Hepatocyte (in vitro differentiated cells): ENCODE results near the gene AFAP1L2. TPM values are rescaled to one million over a fixed set of nuclear protein-coding genes. Genes with fewer than 3 reads are reported as not detected.

Experiments used
- DNase-seq: peaks from one replicate; pipeline ENCODE4 v3.0.0-alpha.2; 2016; ENCODE audit warnings: low spot score
- H2AFZ ChIP-seq: fragments of 200-600 bp; sonication (generic); 2 replicates; pipeline ENCODE4 v1.6.0; 2016; ENCODE audit warnings: antibody characterized with exemption, mild to moderate bottlenecking
- H3K27ac ChIP-seq: fragments of 200-600 bp; sonication (generic); 2 replicates; pipeline ENCODE4 v1.5.1; 2016; ENCODE audit warnings: mild to moderate bottlenecking
- H3K27me3 ChIP-seq: fragments of 200-600 bp; sonication (generic); 2 replicates; pipeline ENCODE4 v1.6.1; 2016
- H3K36me3 ChIP-seq: fragments of 200-600 bp; sonication (generic); replicated peaks from 2 replicates; pipeline ENCODE4 v1.5.1; 2016; ENCODE audit warnings: low read depth; ENCODE audit not compliant: insufficient read depth
- H3K4me1 ChIP-seq: fragments of 200-600 bp; sonication (generic); 2 replicates; pipeline ENCODE4 v1.5.1; 2016; ENCODE audit warnings: mild to moderate bottlenecking, moderate library complexity; ENCODE audit not compliant: insufficient read depth
- H3K4me2 ChIP-seq: fragments of 200-600 bp; sonication (generic); 2 replicates; pipeline ENCODE4 v1.6.0; 2016
- H3K4me3 ChIP-seq: fragments of 200-600 bp; sonication (generic); 2 replicates; pipeline ENCODE4 v1.5.1; 2016; ENCODE audit warnings: mild to moderate bottlenecking
- H3K79me2 ChIP-seq: fragments of 200-600 bp; sonication (generic); 2 replicates; pipeline ENCODE4 v1.6.0; 2017; ENCODE audit warnings: mild to moderate bottlenecking
- H3K9me2 ChIP-seq: fragments of 200-600 bp; sonication (generic); replicated peaks from 2 replicates; pipeline ENCODE4 v1.6.0; 2017; ENCODE audit warnings: mild to moderate bottlenecking; ENCODE audit not compliant: insufficient read depth
- H3K9me3 ChIP-seq: fragments of 200-600 bp; sonication (generic); 2 replicates; pipeline ENCODE4 v1.5.1; 2016; ENCODE audit warnings: low read depth, mild to moderate bottlenecking
- H4K20me1 ChIP-seq: fragments of 200-600 bp; sonication (generic); 2 replicates; pipeline ENCODE4 v1.6.0; 2016; ENCODE audit warnings: mild to moderate bottlenecking; ENCODE audit not compliant: insufficient read depth, poor library complexity, severe bottlenecking
- CTCF ChIP-seq: fragments of 200-600 bp; sonication (generic); IDR thresholded peaks from 2 replicates; pipeline ENCODE4 v1.5.1; 2016; ENCODE audit warnings: antibody characterized with exemption, mild to moderate bottlenecking; ENCODE audit not compliant: poor library complexity
- EZH2 ChIP-seq: fragments of 200-600 bp; sonication (generic); IDR thresholded peaks from 2 replicates; pipeline ENCODE4 v1.6.1; 2016; ENCODE audit warnings: antibody characterized with exemption, mild to moderate bottlenecking, borderline replicate concordance
- EZH2phosphoT487 ChIP-seq: fragments of 200-600 bp; sonication (generic); IDR thresholded peaks from one replicate; pipeline ENCODE4 v1.6.1; 2018; ENCODE audit warnings: antibody characterized with exemption, mild to moderate bottlenecking, low read depth, moderate library complexity; ENCODE audit not compliant: unreplicated experiment, severe bottlenecking
- WGBS: methylation state at CpG from one replicate; pipeline ENCODE4 v1.1.6; 2016; ENCODE audit warnings: low lambda C conversion rate; ENCODE audit errors: missing lambda C conversion rate; 5-methylcytosine and 5-hydroxymethylcytosine counted together
- polyA plus RNA-seq: library from polyadenylated mRNA; unstranded; fragments of >200 nt; fragmentation: Nextera tagmentation; extraction: Ambion mirVana; gene quantifications from 2 replicates; pipeline ENCODE4 v1.2.1, GENCODE V29; 2016
- total RNA-seq: library from RNA; depleted of rRNA; stranded (reverse); fragments of >200 nt; gene quantifications from 2 replicates; pipeline ENCODE4 v1.2.3, GENCODE V29; 2014

The AFAP1L2 gene
- total and polyA plus RNA-seq, 2 experiments from 2014 or later = 6.1 to 9.6 TPM

- TF ChIP-seq EZH2 = no peak
- TF ChIP-seq CTCF = no peak
- no peak for TF ChIP-seq EZH2phosphoT487
- WGBS = 71% methylated on average over 10 of the region's 10 CpGs
- Histone ChIP-seq H4K20me1 (no peaks in the 10 kb centered on the region), H3K79me2 (no peaks in the 10 kb centered on the region), H3K27ac (no peak overlapping the region), H3K9me2 (no peaks in the 10 kb centered on the region), H3K4me3 (no peak overlapping the region), H3K9me3 (no peaks in the 10 kb centered on the region), H3K27me3 (no peaks in the 10 kb centered on the region), H3K36me3 (no peaks in the 10 kb centered on the region), H2AFZ (no peak overlapping the region), H3K4me2 (no peak overlapping the region), H3K4me1 (no peaks in the 10 kb centered on the region)
- no peak for DNase-seq
Measured at GRCh38 chr10:114310346-114310745, 94.0 kb downstream of the AFAP1L2 start.

- Histone ChIP-seq H3K36me3 (no peaks in the 10 kb centered on the region), H3K9me3 (no peaks in the 10 kb centered on the region), H3K4me3 (no peak overlapping the region), H3K9me2 (no peaks in the 10 kb centered on the region), H3K79me2 (no peaks in the 10 kb centered on the region), H3K27me3 (no peaks in the 10 kb centered on the region), H3K4me1 (peaks cover 7% of the 10 kb centered on the region), H4K20me1 (no peaks in the 10 kb centered on the region), H3K27ac (no peak overlapping the region), H3K4me2 (no peak overlapping the region), H2AFZ (no peak overlapping the region)
- TF ChIP-seq EZH2phosphoT487 (no peak), EZH2 (no peak)
- no peak for DNase-seq
- WGBS = 74% methylated on average over 3 of the region's 3 CpGs
Measured at GRCh38 chr10:114309364-114309651, 95.0 kb downstream of the AFAP1L2 start.

- Histone ChIP-seq H3K4me1 (peaks cover 9% of the 10 kb centered on the region), H2AFZ (no peak overlapping the region), H3K27ac (no peak overlapping the region), H3K36me3 (no peaks in the 10 kb centered on the region), H3K9me3 (no peaks in the 10 kb centered on the region), H3K4me2 (no peak overlapping the region), H3K9me2 (no peaks in the 10 kb centered on the region), H4K20me1 (no peaks in the 10 kb centered on the region), H3K79me2 (no peaks in the 10 kb centered on the region), H3K4me3 (no peak overlapping the region), H3K27me3 (no peaks in the 10 kb centered on the region)
- no peak for DNase-seq
- no peak for TF ChIP-seq EZH2
- TF ChIP-seq EZH2phosphoT487 = no peak
- 91% methylated on average over 9 of the region's 9 CpGs for WGBS
Measured at GRCh38 chr10:114308531-114309363, 95.6 kb downstream of the AFAP1L2 start.

- no peaks in the 10 kb centered on the region for H4K20me1 ChIP-seq
- H3K4me2 ChIP-seq = no peak overlapping the region
- H3K79me2 ChIP-seq = no peaks in the 10 kb centered on the region
- no peak overlapping the region for H2AFZ ChIP-seq
- H3K9me2 ChIP-seq = no peaks in the 10 kb centered on the region
- H3K4me3 ChIP-seq = no peak overlapping the region
- H3K36me3 ChIP-seq = no peaks in the 10 kb centered on the region
- H3K27me3 ChIP-seq = no peaks in the 10 kb centered on the region
- no peak overlapping the region for H3K27ac ChIP-seq
- H3K9me3 ChIP-seq = no peaks in the 10 kb centered on the region
- 90% methylated on average over 10 of the region's 10 CpGs for WGBS
- no peak for TF ChIP-seq EZH2phosphoT487
- no peak for TF ChIP-seq EZH2
- no peak for TF ChIP-seq CTCF
- peaks cover 9% of the 10 kb centered on the region for H3K4me1 ChIP-seq
- DNase-seq = no peak
Measured at GRCh38 chr10:114307731-114308130, 96.6 kb downstream of the AFAP1L2 start.
